KOPT-K1 (cell line): Measurements from ENCODE around the gene RBMY1B.
"Not testable (repeated sequence)": the region's sequence is repeated elsewhere in the genome, so short reads cannot be mapped to it uniquely, and the experiment has no call there.

Source experiments
- H3K27ac ChIP-seq: fragments of 200-600 bp; sonication (generic); 2 replicates; pipeline ENCODE4 v1.5.1; 2016; ENCODE audit warnings: antibody characterized with exemption, mild to moderate bottlenecking, low read depth, low read length; ENCODE audit not compliant: poor library complexity, severe bottlenecking
- H3K36me3 ChIP-seq: fragments of 200-600 bp; sonication (generic); 2 replicates; pipeline ENCODE4 v1.5.1; 2017; ENCODE audit warnings: antibody characterized with exemption, mild to moderate bottlenecking, low read length, moderate library complexity; ENCODE audit not compliant: insufficient read depth
- H3K9me3 ChIP-seq: fragments of 200-600 bp; sonication (generic); 2 replicates; pipeline ENCODE4 v1.5.1; 2017; ENCODE audit warnings: antibody characterized with exemption, low read length, mild to moderate bottlenecking; ENCODE audit not compliant: insufficient read depth, poor library complexity, severe bottlenecking

The RBMY1B gene

DNA sequence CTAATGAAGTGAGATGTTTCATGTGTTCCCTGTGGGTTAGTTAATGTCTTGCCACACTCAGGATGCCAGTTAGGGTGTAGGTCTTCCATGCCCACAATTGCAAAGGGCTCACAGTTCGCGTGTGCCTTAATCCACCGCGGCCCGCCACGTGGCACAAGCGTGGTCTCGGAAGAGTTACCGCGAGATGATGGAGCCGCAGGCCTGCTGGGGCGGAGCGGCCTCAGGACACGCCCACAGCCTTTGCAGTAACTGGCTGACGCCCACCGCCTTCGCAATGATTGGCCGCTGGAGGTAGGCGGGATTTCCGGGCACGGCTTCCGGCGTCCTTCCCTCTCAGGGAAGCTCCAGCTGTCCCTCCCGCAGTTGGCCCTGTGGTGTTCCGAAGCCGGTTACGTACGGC lies at the start of gene RBMY1B:
Gene RBMY1B (plus strand): TSS at position 301 of the 400 bp plus-strand sequence. CDS start 2,013 bp downstream, outside the sequence.
- H3K27ac ChIP-seq, H3K9me3 ChIP-seq, H3K36me3 ChIP-seq: not testable (repeated sequence)

DNA sequence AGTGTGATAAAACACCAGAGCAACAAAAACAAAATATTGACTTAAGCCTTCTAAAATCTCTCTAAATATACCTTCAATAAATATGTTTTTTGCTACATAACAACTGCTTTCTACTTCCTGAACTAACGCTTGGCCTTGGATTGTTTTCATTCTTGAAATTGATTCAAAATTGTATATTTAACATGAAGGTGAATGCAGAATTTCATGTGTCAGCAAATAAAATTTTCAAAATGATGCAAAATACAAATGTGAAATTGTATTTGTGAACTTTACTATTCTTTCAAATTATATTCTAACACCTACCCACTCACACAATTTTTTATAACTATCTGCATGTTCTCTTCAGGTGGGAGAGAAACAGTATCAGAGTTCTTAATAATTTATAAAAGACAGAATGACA lies 48.2 kb upstream of the RBMY1B start:
- H3K36me3 ChIP-seq, H3K9me3 ChIP-seq, H3K27ac ChIP-seq: not testable (repeated sequence)

DNA sequence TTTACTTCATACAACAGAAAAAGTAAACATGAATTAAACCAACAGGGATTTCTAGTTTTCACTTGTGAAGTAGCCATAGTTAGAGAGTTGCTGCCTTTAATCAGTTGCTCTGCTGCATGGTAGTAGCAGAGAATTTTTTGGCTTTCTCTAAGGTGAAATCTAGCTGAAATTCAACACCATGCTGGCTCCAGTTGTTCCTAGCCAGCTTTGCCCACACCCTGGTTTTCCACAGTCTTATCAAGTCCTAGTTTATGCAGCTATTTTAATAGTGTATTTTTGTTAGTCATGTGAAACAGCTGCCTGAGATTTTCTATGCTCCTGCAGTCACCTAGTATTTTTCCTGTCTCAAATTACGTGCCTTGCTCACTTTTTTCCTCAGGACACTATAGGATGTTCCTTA lies 28.2 kb upstream of the RBMY1B start:
- H3K36me3 ChIP-seq: no peaks in the 10 kb centered on the region
- no peaks in the 10 kb centered on the region for H3K9me3 ChIP-seq
- H3K27ac ChIP-seq: no peak overlapping the region

DNA sequence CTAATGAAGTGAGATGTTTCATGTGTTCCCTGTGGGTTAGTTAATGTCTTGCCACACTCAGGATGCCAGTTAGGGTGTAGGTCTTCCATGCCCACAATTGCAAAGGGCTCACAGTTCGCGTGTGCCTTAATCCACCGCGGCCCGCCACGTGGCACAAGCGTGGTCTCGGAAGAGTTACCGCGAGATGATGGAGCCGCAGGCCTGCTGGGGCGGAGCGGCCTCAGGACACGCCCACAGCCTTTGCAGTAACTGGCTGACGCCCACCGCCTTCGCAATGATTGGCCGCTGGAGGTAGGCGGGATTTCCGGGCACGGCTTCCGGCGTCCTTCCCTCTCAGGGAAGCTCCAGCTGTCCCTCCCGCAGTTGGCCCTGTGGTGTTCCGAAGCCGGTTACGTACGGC lies 23.4 kb downstream of the RBMY1B start, which contains the start of gene RBMY1A1:
Gene RBMY1A1 (plus strand): TSS at position 301 of the 400 bp plus-strand sequence. CDS start 2,013 bp downstream, outside the sequence.
- not testable (repeated sequence) for H3K9me3 ChIP-seq, H3K27ac ChIP-seq, H3K36me3 ChIP-seq

DNA sequence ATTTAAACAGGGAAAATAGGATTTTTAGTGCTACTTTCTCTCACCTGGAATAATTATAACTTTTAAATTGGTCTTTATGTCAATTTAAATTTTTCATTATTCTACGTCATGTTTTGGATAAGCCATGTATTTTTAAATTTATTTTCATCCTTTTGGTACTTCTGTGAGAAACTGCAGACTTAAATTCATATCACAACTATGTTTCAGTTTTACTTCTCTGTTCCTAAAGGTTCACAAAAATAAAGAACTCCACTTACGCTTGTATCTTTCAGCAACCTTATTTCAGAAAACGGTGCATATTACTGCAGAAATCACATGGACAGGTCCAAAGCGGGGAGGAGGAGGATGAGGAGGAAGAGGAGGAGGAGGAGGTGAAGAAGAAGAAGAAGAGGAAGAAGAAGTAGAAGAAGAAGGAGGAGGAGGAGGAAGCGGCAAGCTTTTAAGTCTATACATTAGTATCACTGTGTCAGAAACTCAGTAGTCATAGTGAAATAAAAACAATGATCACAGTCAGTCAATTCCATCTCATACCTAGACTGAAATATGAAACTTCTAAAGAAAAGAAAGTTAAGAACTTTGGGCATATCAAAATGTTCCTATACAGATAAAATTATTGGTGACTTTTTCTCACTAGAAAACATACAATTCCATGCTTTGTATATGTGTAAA lies 48.3 kb downstream of the RBMY1B start:
- not testable (repeated sequence) for H3K36me3 ChIP-seq, H3K9me3 ChIP-seq, H3K27ac ChIP-seq
